GM18520 (cell line): ENCODE data around the gene ZBTB7B.

Experiments
- ATAC-seq: cut with Tn5 transposase; IDR thresholded peaks from one replicate; pipeline ENCODE4 v1.9.1; 2021; ENCODE audit not compliant: unreplicated experiment

Gene ZBTB7B

GRCh38 chr1:155001675-155002463 is 733 bp upstream of the ZBTB7B start:
- ATAC-seq: peak; percentile 62

- ATAC-seq: no peak
Measured at GRCh38 chr1:155003227-155003765, 694 bp downstream of the ZBTB7B start.

GRCh38 chr1:155003766-155004351 is 1.3 kb downstream of the ZBTB7B start:
- no peak for ATAC-seq

GRCh38 chr1:155004352-155005075 is 1.9 kb downstream of the ZBTB7B start:
- ATAC-seq: no peak

GRCh38 chr1:155005076-155006011 is 2.7 kb downstream of the ZBTB7B start:
- no peak for ATAC-seq

- no peak for ATAC-seq
Measured at GRCh38 chr1:155006601-155007101, 4.0 kb downstream of the ZBTB7B start.

- ATAC-seq: no peak
Measured at GRCh38 chr1:155007251-155007828, 4.7 kb downstream of the ZBTB7B start.

GRCh38 chr1:155008015-155008941 is 5.7 kb downstream of the ZBTB7B start:
- ATAC-seq: no peak

GRCh38 chr1:155009221-155009711 is 6.7 kb downstream of the ZBTB7B start:
- no peak for ATAC-seq

- ATAC-seq: no peak
Measured at GRCh38 chr1:155009742-155010141, 7.1 kb downstream of the ZBTB7B start.

- ATAC-seq: no peak
Measured at GRCh38 chr1:155010211-155010918, 7.8 kb downstream of the ZBTB7B start.

GRCh38 chr1:155011004-155011416 is 8.4 kb downstream of the ZBTB7B start:
- ATAC-seq: no peak

GRCh38 chr1:155011437-155012025 is 8.9 kb downstream of the ZBTB7B start:
- ATAC-seq: no peak

GRCh38 chr1:155012026-155012546 is 9.5 kb downstream of the ZBTB7B start:
- no peak for ATAC-seq

GRCh38 chr1:155012776-155013602 is 10.4 kb downstream of the ZBTB7B start:
- ATAC-seq: no peak

GRCh38 chr1:155013632-155014031 is 11.0 kb downstream of the ZBTB7B start:
- no peak for ATAC-seq
